Ovary (tissue), 9 donors: ENCODE data around the gene AP1S3. TPM values are rescaled to one million over a fixed set of nuclear protein-coding genes. Genes with fewer than 3 reads are reported as not detected.

Experiments used
- DNase-seq, 5 donors: peaks; one replicate each; pipeline ENCODE4 v3.0.0-alpha.2; 2019 to 2020
- H3K27ac ChIP-seq, 2 donors: fragments of 200-600 bp; one replicate each; pipeline versions ENCODE4 v1.5.1 to v1.8.0; 2019 to 2022
- H3K27me3 ChIP-seq: fragments of 200-600 bp; one replicate; pipeline ENCODE4 v1.8.0; 2022
- H3K36me3 ChIP-seq: fragments of 200-600 bp; sonication (generic); one replicate; pipeline ENCODE4 v1.5.1; 2019
- H3K4me1 ChIP-seq: one replicate; pipeline ENCODE4 v1.8.1; 2013; ENCODE audit warnings: mild to moderate bottlenecking, moderate library complexity; ENCODE audit not compliant: insufficient read depth
- H3K4me3 ChIP-seq: fragments of 200-600 bp; sonication (generic); one replicate; pipeline ENCODE4 v1.5.1; 2017
- H3K9me3 ChIP-seq, 2 donors: fragments of 200-600 bp in 1 of 2; sonication (generic) in 1 of 2; one replicate each; pipeline versions ENCODE4 v1.5.1 to v1.8.1; 2013 to 2019; ENCODE audit warnings: mild to moderate bottlenecking in 1 of 2, moderate library complexity in 1 of 2
- EP300 ChIP-seq: sonication (generic); formaldehyde crosslinking; IDR thresholded peaks from one replicate; pipeline ENCODE4 v1.6.1; 2017; ENCODE audit warnings: antibody characterized with exemption
- POLR2A ChIP-seq: fragments of 450-650 bp; IDR thresholded peaks from one replicate; pipeline ENCODE4 v1.6.1; 2017; ENCODE audit warnings: antibody characterized with exemption, mild to moderate bottlenecking, moderate library complexity
- WGBS, 3 donors: extraction: QIAGEN DNeasy Blood & Tissue Kit in 1 of 3; methylation state at CpG; one replicate each; pipeline versions ENCODE4 v1.1.5 to v1.1.7; 2013 to 2017; 5-methylcytosine and 5-hydroxymethylcytosine counted together
- intact Hi-C, 4 donors: fragments of 100-400 bp; cut with DNase I; formaldehyde crosslinking; loops; one replicate each; pipeline versions ENCODE4 v1.11.0 to v1.15.1; 2022 to 2023
- polyA plus RNA-seq, 2 donors: library from polyadenylated mRNA; stranded (reverse); fragments of 200-250 nt in 1 of 2; fragments of 350-450 nt in 1 of 2; fragmentation: Illumina TruSeq in 1 of 2; extraction: RNeasy Lipid Tissue Mini Kit (QIAGEN cat#74804) in 1 of 2; gene quantifications; one replicate each; pipeline ENCODE4 v1.2.3, GENCODE V29; 2013 to 2014
- total RNA-seq, 7 donors: library from RNA; depleted of rRNA in 2 of 7; stranded (reverse); fragments of >200 nt in 2 of 7; fragmentation: NEBNext Ultra II Directional in 3 of 7; extraction: Animal tissue kit (Norgen Biotek cat#: 25700) in 3 of 7; gene quantifications; one replicate each; pipeline versions ENCODE4 v1.1.0 to v1.2.4, GENCODE V29; 2016 to 2023
- TF ChIP-seq, protein P1 (sequence below), 3 donors: fragments of 450-650 bp in 2 of 3; fragments of 200-600 bp in 1 of 3; IDR thresholded peaks; one replicate each; pipeline versions ENCODE4 v1.5.1 to v1.8.0; 2016 to 2022; ENCODE audit warnings: antibody characterized with exemption in 3 of 3, mild to moderate bottlenecking in 1 of 3
- donor health status: DM: no; HTN: no; CAD: no; lungs with moderate emphysema.
- donor health status: DM: no; HTN: no; CAD: no.
- donor health status: Bipolar disorder and iron deficiency.
- donor health status: DM: yes; HTN: yes; CAD: no.
- donor health status: DM: no; HTN: no; CAD: no.
- donor health status: DM: yes; HTN: yes; CAD: no.

The AP1S3 gene
- total and polyA plus RNA-seq, 9 donors = 0.46 to 16.8 (median 1.3) TPM

DNA sequence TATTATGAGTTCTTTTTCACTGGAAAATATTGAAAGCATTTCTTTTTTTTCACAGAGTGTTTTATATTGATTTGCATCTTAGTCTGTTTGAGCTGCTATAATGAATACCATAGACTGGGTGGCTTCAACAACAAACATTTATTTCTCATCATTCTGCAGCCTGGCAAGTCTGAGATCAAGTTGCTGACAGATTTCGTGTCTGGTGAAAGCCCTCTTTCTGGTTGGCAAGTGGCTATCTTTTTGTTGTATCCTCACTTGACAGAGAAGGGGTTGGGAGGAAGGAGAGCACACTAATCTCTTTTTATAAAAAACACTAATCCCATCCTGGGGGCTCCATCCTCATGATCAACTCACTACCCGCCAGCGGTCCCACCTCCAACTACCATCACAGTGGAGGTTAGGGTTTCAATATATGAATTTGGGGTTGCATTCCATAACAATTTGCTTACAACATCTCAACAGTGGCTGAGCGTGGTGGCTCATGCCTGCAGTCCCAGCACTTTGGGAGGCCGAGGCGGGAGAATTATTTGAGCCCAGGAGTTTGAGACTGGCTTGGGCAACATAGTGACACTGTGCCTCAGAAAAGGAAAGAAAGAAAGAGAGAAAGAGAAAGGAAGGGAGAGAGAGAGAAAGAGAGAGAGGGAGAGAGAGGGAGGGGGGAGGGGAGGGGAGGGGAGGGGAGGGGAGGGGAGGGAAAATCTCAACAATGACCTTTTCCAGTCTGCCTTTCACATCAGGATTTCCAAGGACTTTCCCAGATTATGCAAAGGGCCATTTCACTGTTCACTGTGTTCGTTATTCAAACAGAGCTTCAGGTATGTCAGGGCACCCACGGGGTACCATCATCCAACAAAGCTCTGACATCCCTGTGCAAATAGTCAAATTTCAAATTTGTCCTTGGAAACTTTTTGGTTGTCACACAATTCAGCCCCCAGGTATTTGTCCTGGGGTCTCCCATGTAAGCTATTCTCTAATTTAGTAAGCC, 111.1 kb downstream of the AP1S3 start:
- Histone ChIP-seq H3K36me3 (no peaks in the 10 kb centered on the region), H3K4me3 (no peak overlapping the region), H3K27me3 (no peaks in the 10 kb centered on the region), H3K27ac (peak overlapping the region in 1 of 2 donors; percentile 31), H3K9me3 (no peaks in the 10 kb centered on the region), H3K4me1 (no peaks in the 10 kb centered on the region)
- intact Hi-C loops = no loop called here
- TF ChIP-seq, protein P1, sequence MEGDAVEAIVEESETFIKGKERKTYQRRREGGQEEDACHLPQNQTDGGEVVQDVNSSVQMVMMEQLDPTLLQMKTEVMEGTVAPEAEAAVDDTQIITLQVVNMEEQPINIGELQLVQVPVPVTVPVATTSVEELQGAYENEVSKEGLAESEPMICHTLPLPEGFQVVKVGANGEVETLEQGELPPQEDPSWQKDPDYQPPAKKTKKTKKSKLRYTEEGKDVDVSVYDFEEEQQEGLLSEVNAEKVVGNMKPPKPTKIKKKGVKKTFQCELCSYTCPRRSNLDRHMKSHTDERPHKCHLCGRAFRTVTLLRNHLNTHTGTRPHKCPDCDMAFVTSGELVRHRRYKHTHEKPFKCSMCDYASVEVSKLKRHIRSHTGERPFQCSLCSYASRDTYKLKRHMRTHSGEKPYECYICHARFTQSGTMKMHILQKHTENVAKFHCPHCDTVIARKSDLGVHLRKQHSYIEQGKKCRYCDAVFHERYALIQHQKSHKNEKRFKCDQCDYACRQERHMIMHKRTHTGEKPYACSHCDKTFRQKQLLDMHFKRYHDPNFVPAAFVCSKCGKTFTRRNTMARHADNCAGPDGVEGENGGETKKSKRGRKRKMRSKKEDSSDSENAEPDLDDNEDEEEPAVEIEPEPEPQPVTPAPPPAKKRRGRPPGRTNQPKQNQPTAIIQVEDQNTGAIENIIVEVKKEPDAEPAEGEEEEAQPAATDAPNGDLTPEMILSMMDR (IDR thresholded peaks at IDR 0.05) = no peak
- TF ChIP-seq EP300 (no peak), POLR2A (no peak)
- WGBS, 3 donors = 89 to 94% (median 94%) methylated on average over 8 of the region's 8 CpGs
- no peak for DNase-seq

GRCh38 chr2:223725494-223725893, 111.9 kb downstream of the AP1S3 start:
- peak; percentile 74 to 88 (median 82) for DNase-seq

DNA sequence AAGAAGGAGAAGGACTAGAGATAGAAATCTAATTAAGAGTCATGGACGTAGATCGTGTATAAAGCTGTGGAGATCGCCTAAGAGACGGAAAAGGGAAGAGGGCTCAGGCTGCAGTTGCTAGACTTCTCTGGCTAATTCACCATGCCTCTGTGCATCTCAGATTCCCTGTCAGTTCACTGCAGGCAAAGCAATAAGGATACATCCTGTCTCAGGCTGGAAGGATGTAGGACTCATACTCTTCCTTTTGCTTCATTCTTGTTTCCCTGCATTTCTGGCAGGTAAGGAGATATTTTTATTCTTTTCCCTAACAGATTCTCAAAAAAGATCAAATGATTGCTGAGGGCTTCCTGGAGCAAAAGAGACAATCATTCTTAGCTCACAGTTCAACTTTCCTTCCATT, 112.5 kb downstream of the AP1S3 start:
- intact Hi-C loops = no loop called here
- Histone ChIP-seq H3K4me3 (no peak overlapping the region), H3K4me1 (no peaks in the 10 kb centered on the region), H3K9me3 (no peaks in the 10 kb centered on the region), H3K27ac (no peak overlapping the region), H3K27me3 (no peaks in the 10 kb centered on the region), H3K36me3 (no peaks in the 10 kb centered on the region)
- 78 to 88% (median 85%) methylated on average over 4 of the region's 4 CpGs for WGBS, 3 donors
- DNase-seq = no peak
- TF ChIP-seq POLR2A (no peak), EP300 (no peak)
- TF ChIP-seq, protein P1 (IDR thresholded peaks at IDR 0.05) = no peak

More at GRCh38 chr2:223725494-223725893, 111.9 kb downstream of the AP1S3 start:
- no peaks in the 10 kb centered on the region for H3K36me3 ChIP-seq
- peak overlapping the region in 1 of 2 donors; percentile 31 for H3K27ac ChIP-seq
- H3K4me3 ChIP-seq = no peak overlapping the region
- TF ChIP-seq EP300 = no peak
- TF ChIP-seq, protein P1 (IDR thresholded peaks at IDR 0.05) = no peak
- no peak for TF ChIP-seq POLR2A
- no peaks in the 10 kb centered on the region for H3K4me1 ChIP-seq
- no peaks in the 10 kb centered on the region for H3K27me3 ChIP-seq
- intact Hi-C loops = no loop called here
- 6 to 12% (median 9%) methylated on average over 5 of the region's 5 CpGs for WGBS, 3 donors
- no peaks in the 10 kb centered on the region for H3K9me3 ChIP-seq

DNA sequence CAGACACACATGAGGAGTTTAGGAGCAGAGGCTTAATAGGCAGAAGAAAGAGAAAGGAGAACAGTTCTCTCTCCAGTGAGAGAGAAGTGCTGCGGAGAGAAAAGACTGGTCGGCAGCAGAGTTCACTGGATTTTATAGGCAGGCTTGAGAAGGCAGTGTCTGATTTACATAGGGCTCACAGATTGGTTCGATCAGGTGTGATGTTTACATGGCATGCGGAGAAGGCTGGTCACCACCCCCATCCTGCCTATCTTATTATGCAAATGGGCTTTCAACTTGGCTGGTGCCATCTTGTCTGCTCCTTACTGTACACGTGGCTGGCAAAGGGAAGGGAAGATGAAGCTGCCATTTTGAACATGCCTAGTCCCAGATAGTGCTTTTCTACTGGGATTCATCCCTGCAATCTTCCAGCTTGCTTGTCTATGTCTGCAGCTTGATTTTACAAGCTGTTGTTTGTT, 113.4 kb downstream of the AP1S3 start:
- DNase-seq = no peak
- 83 to 91% (median 88%) methylated on average over 5 of the region's 5 CpGs for WGBS, 3 donors
- Histone ChIP-seq H3K4me3 (no peak overlapping the region), H3K27ac (no peak overlapping the region), H3K4me1 (no peaks in the 10 kb centered on the region), H3K36me3 (no peaks in the 10 kb centered on the region), H3K9me3 (no peaks in the 10 kb centered on the region), H3K27me3 (no peaks in the 10 kb centered on the region)
- intact Hi-C loops = no loop called here
- TF ChIP-seq, protein P1 (IDR thresholded peaks at IDR 0.05) = no peak
- TF ChIP-seq EP300 = no peak
